ENCODE data around the gene PPA1.
A peak's percentile ranks its signal among the peaks of the same experiment; 100 is the strongest.
"Not testable (repeated sequence)": the region's sequence is repeated elsewhere in the genome, so short reads cannot be mapped to it uniquely, and the experiment has no call there.

PPA1 gene

GRCh38 chr10:70212277-70212676, 21.0 kb downstream of the PPA1 start:
- DNase-seq (ENCODE audit: low spot score), result no peak

- DNase-seq (ENCODE audit: low spot score), result no peak
Observed at GRCh38 chr10:70206762-70207161, 26.5 kb downstream of the PPA1 start.

DNA sequence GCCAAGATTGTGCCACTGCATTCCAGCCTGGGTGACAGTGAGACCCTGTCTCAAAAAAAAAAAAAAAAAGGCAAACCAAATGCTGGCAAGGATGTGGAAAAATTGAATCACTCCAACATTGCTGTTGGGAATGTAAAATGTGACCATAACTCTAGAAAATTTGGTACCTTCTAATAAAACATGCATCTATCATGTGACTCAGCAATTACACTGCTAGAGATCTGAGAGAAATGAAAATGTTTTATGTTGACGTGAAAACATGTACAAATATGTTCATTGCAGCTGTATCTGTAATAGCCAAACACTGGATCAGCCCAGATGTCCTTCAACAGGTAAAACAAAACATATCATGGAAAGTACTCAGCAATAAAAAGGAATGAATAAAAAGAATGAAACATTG, 32.1 kb downstream of the PPA1 start:
- DNase-seq (ENCODE audit: low spot score), result no peak

DNA sequence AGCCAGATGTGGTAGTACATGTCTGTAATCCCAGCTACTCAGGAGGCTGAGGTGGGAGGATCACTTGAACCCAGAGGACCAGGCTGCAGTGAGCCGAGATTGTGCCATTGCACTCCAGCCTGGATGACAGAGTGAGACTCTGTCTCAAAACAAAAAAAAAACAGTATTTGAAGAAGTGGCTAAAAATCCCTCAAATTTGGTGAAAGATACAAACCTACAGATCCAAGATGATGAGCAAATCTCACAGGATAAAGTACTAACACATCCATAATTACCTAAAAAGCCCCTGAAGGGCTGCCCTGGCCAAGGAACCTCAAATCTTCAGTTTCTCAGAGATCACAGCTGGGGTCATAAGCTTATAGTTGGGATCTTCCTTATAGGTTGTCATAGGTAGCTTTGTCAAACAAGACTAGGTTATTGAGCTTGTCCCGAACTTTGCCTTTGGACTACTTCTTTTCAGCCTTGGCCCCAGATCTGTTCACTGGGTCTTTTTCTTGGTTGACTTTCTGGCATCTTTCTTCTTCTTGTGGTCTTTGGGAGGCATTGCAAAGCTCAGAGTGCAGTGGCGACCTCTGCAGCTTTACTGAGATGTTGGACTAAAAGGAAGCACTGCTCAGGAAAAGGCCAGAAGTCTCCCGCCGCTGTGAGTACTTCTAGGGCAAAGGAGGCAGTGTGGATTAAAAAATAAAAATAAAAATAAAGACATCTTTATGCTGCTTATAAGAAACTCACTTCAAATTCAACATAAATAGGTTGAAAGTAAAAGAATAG, 34.3 kb downstream of the PPA1 start:
- DNase-seq (ENCODE audit: low spot score), result no peak

DNA sequence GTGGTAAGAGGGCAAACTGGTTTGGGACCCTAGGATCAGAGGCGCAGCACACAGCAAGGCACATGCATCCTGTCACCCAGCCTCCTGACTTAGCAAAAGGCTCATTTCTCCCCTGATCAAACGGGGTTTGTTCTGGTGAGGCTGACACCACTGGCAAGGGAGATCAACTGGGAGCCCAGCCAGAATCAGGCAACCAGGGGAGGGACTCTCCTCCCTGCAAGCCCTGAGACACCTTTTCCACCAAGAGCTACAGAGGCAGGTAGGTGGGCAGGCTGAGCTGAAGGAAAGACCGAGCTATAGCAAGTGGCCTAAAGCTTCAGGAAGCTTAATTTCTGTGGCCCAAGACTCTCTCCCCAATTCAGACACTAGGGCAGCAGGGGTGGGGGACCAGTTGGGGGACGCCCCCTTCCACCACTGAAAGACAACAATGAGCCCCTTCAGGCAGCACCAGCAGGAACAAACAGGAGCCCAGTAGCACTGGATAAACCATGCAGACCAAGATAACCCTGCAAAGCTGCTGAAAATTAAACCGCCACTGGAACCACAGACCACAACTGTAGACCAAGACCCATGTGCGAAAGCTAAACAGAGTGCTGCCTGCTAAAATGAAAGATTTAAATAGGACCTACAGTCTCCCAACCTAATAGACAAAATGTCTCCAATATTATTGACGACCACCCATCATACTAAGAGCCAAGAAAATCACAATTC, 35.8 kb downstream of the PPA1 start:
- no peak for DNase-seq (ENCODE audit: low spot score)

- no peak for DNase-seq (ENCODE audit: low spot score)
Observed at GRCh38 chr10:70193391-70193844, 39.8 kb downstream of the PPA1 start.

DNA sequence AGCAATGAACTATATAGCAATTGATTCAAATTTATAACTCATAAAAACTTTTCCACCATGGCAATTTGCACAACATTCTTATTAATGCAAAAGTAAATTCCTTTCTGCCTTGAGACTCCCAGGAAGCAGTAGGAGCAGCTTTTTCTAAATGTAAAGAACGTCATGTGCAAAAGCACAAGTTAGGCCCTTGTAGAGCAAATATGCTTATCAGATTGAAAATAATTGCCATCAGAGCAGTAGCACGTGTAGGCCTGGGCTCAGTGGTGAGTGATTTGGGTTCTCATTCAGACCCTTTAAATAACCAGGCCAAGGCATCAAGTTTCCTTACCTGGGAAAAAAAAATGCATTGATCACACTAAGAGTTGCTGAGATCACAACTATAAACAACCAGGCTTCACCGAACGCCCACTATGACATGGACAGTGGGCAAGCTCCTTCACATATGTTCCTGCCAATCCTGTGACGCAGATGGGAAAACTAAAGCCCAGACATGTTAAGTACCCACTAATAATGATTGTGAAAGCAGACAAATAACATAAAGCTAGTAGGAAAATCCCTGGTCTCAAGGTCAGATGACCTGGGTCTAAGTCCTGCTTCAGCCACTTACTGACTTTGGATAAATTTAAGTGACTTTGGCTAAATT, 40.8 kb downstream of the PPA1 start:
- no peak for DNase-seq (ENCODE audit: low spot score)

DNA sequence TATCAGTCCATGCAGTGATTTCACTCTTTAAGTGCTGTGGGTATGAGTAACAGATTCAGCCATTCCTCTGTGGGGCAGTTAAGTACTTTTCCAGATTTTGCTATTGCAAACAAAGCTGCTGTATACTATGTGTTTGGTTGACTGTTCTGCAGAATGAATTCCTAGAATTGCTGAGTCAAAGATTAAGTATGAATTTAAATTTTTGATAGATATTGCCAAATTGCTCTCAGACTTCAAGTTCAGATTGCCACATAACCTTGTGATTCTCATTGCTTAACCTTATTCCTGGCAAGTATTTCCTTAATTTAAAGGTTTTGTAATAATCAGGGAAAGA, 41.3 kb downstream of the PPA1 start:
- peak; percentile 73 for DNase-seq (ENCODE audit: low spot score)

- DNase-seq (ENCODE audit: low spot score), result peak; percentile 30
Observed at GRCh38 chr10:70191161-70191971, 41.9 kb downstream of the PPA1 start.

GRCh38 chr10:70190581-70190980, 42.6 kb downstream of the PPA1 start:
- peak; percentile 36 for DNase-seq (ENCODE audit: low spot score)

DNA sequence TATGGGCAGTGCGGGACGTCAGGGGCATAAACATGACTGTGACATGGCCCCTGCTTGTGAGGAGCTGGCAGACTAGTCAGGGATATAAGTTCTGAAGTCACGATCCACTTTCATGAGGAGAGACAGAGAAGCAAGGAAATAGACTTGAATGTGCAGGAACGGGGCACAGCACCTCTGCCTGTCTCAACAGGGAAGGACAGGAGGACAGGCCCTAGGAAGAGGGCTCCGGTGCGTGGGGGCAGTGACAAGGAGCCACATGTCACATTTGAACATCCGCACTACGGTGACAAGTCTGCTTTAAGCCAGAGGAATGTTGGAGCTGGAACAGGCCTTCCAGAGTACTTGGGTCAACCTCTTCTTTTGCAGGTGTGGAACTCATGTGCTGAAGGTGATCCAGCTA, 43.1 kb downstream of the PPA1 start:
- DNase-seq (ENCODE audit: low spot score), result no peak

- no peak for DNase-seq (ENCODE audit: low spot score)
Observed at GRCh38 chr10:70188768-70189167, 44.5 kb downstream of the PPA1 start.

- no peak for DNase-seq (ENCODE audit: low spot score)
Observed at GRCh38 chr10:70186571-70186970, 46.7 kb downstream of the PPA1 start.

- DNase-seq (ENCODE audit: low spot score), result no peak
Observed at GRCh38 chr10:70186090-70186489, 47.1 kb downstream of the PPA1 start.

DNA sequence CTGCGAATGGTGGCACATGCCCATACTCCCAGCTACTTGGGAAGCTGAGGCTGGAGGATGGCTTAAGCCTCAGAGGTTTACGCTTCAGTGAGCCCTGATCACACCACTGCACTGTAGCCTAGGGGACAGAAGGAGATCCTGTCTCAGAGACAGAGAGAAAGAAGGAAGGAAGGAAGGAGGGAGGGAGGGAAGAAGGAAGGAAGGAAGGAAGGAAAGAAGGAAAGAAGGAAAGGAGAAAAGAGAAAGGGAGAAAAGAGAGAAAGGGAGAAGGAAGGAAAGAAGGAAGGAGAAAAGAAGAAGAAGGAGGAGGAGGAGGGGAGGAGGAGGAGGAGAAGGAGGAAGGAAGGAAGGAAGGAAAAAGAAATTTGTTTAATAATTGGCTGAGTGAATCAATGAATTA, 49.9 kb downstream of the PPA1 start:
- DNase-seq (ENCODE audit: low spot score), result no peak

- not testable (repeated sequence) for DNase-seq (ENCODE audit: low spot score)
Observed at GRCh38 chr10:70179209-70179608, 54.0 kb downstream of the PPA1 start.

GRCh38 chr10:70178139-70178725, 55.0 kb downstream of the PPA1 start:
- no peak for DNase-seq (ENCODE audit: low spot score)

DNA sequence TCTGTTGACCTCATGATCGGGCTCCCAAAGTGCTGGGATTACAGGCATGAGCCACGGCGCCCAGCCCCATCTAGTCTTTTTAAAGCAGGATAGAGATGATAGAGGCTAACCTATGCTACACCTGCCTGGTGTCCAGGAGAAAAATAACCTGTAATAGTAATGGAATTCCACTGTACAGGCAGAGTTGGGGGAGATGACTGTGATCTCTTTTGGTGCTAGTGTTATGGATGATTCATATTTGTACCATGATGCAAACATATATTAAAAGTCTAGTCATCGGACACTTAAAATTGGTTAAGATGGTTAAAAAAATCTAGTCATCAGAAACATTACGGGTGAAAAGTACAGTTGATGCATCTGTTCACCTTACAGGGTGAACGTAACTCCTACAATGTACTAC, 56.8 kb downstream of the PPA1 start:
- no peak for DNase-seq (ENCODE audit: low spot score)

GRCh38 chr10:70175516-70175915, 57.7 kb downstream of the PPA1 start:
- no peak for DNase-seq (ENCODE audit: low spot score)

DNA sequence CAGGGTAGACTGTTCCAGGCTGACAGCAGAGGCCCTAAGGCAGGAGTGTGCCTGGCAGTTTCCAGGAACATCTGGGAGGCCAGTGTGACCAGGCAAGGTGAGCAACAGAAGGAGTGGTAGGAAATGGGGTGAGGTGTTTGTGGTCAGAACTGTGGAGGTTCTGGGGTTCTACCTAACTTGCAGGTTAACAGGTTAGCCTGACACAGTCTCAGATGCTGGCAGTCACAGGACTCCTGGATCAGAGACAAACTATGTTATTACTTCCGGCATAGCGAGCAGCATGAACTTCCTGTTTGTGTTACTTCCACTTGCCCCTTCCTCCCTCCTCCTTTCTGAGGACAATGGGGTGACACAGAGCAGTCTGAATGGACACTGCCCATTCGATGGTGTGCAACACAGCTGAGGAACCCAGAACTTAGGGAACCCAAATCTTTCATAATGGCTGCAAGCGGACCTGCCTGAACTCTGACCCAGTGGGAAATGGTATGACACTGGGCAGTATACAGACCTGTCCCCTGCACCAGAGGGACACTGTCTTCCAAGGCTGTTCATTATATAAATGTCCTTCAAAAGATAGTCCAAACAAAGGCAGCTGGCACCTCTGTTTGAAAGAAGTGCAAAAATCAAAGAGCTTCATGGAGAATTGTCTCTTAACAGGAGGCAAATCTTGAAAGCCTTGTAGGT, 59.0 kb downstream of the PPA1 start:
- DNase-seq (ENCODE audit: low spot score), result no peak

DNA sequence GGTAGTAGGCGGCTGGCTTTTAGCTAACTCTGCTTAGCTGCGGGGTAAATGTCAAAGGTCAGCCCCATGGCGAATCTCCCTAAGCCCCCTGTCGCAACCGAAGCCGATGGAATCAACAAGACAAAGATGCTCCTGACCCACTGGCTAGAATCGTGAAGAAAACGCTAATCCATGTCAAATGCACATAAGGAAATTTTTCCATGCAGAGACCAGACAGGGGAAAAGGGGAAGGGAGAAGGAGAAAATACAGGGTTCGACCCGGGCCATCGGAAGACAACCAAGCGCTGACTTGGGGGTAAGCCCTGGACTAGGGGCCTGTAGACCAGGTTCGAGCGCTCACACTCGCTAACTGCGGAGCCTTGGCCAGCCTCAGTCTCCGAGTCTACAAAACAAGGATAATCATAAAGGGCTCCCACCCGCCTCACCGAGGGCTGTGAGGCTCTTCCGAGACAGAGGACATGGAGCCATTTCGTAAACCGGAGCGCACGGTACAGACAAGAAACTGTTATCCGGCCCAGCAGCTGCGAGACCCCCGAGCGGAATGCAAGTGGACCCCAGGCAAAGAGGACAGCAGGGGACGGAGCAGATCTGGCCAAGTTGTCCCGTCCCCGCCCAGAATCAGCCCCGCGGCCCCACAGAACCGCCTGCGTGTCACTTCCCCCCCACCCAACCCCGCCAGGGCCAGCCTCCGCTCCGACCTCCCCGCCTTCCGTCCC, 63.4 kb downstream of the PPA1 start:
- DNase-seq (ENCODE audit: low spot score), result no peak
